Measurements from ENCODE around the gene CTAGE15. TPM values are rescaled to one million over a fixed set of nuclear protein-coding genes. Genes with fewer than 3 reads are reported as not detected.

CTAGE15 gene
- not detected for total RNA-seq

GRCh38 chr7:143571501-143571900 is at the start of gene CTAGE15:
Gene CTAGE15, plus strand, starts transcription at chr7:143571801. Its CDS starts 17 bp downstream, at chr7:143571818.

GRCh38 chr7:143620646-143621045 is 49.0 kb downstream of the CTAGE15 start, which contains the start of gene TCAF2:
Gene TCAF2, plus strand, starts transcription at chr7:143620974.

Other genes starting within 250 kb of the CTAGE15 start
- under 1 TPM; 0.48 to 0.55 TPM for gene FAM131B, start 209.1 kb upstream of the CTAGE15 start, total RNA-seq
- gene ZYX, start 190.5 kb upstream of the CTAGE15 start, total RNA-seq = 100 to 1,000 TPM; 160 to 169 TPM
- 10 to 100 TPM; 13.4 to 15.8 TPM for gene EPHA1, start 162.9 kb upstream of the CTAGE15 start, total RNA-seq
- gene TAS2R60, start 128.3 kb upstream of the CTAGE15 start, total RNA-seq = under 1 TPM in 1 of 2 experiments, not detected in 1; 0.23 TPM
- gene TAS2R41, start 93.9 kb upstream of the CTAGE15 start, total RNA-seq = not detected
- gene TCAF2, start 49.2 kb downstream of the CTAGE15 start, total RNA-seq = 10 to 100 TPM; 25.7 to 26.8 TPM
- 1 to 10 TPM; 1.8 TPM for gene CTAGE6, start 185.9 kb downstream of the CTAGE15 start, total RNA-seq